Mammary epithelial cell (primary cell): ENCODE results near the gene DBR1.

ENCODE experiments used
- EZH2 ChIP-seq: IDR thresholded peaks from 2 replicates; pipeline ENCODE4 v1.6.1; 2012; ENCODE audit warnings: low read length, inconsistent platforms, borderline replicate concordance
- TF ChIP-seq, protein P1 (sequence below), 2 donors: IDR thresholded peaks in 1 of 2; conservative IDR thresholded peaks in 1 of 2; 2 replicates each; pipeline ENCODE4 v1.5.1; 2011 to 2012; ENCODE audit warnings: inconsistent platforms in 2 of 2, low read length in 2 of 2, mild to moderate bottlenecking in 2 of 2, control low read depth in 1 of 2, low read depth in 1 of 2; ENCODE audit not compliant: insufficient read depth in 1 of 2; ENCODE audit errors: extremely low read depth in 1 of 2

DNA sequence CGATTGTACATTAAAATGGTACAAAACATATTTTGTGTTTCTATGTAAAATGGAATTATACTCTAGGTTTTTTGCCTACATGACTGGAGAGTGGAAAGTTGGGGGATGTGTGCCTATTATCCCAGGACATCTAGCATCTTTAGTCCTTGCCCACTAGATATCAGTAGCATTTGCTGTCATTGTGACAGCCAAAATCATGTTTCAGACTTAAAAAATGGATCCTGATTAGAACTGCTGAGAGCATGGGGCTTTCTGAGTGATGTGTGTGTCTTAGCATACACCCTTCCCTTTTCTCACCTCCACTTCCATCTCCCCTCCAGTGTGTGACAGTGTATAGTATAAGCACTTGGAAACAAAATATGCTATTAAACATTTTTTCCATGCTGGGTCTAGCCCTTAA lies 25.7 kb upstream of the DBR1 start:
- TF ChIP-seq, protein P1, sequence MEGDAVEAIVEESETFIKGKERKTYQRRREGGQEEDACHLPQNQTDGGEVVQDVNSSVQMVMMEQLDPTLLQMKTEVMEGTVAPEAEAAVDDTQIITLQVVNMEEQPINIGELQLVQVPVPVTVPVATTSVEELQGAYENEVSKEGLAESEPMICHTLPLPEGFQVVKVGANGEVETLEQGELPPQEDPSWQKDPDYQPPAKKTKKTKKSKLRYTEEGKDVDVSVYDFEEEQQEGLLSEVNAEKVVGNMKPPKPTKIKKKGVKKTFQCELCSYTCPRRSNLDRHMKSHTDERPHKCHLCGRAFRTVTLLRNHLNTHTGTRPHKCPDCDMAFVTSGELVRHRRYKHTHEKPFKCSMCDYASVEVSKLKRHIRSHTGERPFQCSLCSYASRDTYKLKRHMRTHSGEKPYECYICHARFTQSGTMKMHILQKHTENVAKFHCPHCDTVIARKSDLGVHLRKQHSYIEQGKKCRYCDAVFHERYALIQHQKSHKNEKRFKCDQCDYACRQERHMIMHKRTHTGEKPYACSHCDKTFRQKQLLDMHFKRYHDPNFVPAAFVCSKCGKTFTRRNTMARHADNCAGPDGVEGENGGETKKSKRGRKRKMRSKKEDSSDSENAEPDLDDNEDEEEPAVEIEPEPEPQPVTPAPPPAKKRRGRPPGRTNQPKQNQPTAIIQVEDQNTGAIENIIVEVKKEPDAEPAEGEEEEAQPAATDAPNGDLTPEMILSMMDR (conservative IDR thresholded peaks at IDR 0.05 in 1 of 2, IDR thresholded peaks at IDR 0.05 in 1 of 2; ENCODE audit: extremely low read depth in 1 of 2, insufficient read depth in 1 of 2, low read depth in 1 of 2, low read length in 2 of 2), result no peak
- TF ChIP-seq EZH2, result no peak
